Hindlimb muscle (tissue), 1 donor: ENCODE results near the gene FSD1L. TPM values are rescaled to one million over a fixed set of nuclear protein-coding genes. Genes with fewer than 3 reads are reported as not detected.

Experiments used
- DNase-seq: peaks from one replicate; pipeline ENCODE4 v3.0.0-alpha.2; 2013
- polyA plus RNA-seq: library from polyadenylated mRNA; unstranded; fragments of 120-200 nt; gene quantifications from one replicate; pipeline ENCODE4 v1.2.1, GENCODE V29; 2013; ENCODE audit not compliant: insufficient read length

FSD1L gene
- polyA plus RNA-seq, 1 donor: 18.1 TPM

GRCh38 chr9:105436783-105437182 is 11.1 kb upstream of the FSD1L start:
- no peak for DNase-seq

GRCh38 chr9:105437704-105438103 is 10.1 kb upstream of the FSD1L start:
- DNase-seq: no peak

- no peak for DNase-seq
These were observed 9.6 kb upstream of the FSD1L start for GRCh38 chr9:105438141-105438806.

GRCh38 chr9:105439428-105439827 is 8.4 kb upstream of the FSD1L start:
- no peak for DNase-seq

GRCh38 chr9:105441616-105442160 is 6.1 kb upstream of the FSD1L start:
- no peak for DNase-seq

- DNase-seq: no peak
These were observed 4.7 kb upstream of the FSD1L start for GRCh38 chr9:105443121-105443520.

- no peak for DNase-seq
These were observed 3.7 kb upstream of the FSD1L start for GRCh38 chr9:105444130-105444529.

- peak; percentile 29 for DNase-seq
These were observed 2.5 kb upstream of the FSD1L start for GRCh38 chr9:105445203-105445881.

- DNase-seq: no peak
These were observed 434 bp upstream of the FSD1L start for GRCh38 chr9:105447386-105447813.

- no peak for DNase-seq
These were observed 1.2 kb downstream of the FSD1L start for GRCh38 chr9:105449081-105449480.

GRCh38 chr9:105452185-105452584 is 4.4 kb downstream of the FSD1L start:
- no peak for DNase-seq

- DNase-seq: no peak
These were observed 8.1 kb downstream of the FSD1L start for GRCh38 chr9:105455836-105456475.

GRCh38 chr9:105457560-105458294 is 9.9 kb downstream of the FSD1L start:
- DNase-seq: no peak

GRCh38 chr9:105458404-105458803 is 10.6 kb downstream of the FSD1L start:
- DNase-seq: no peak

- no peak for DNase-seq
These were observed 11.5 kb downstream of the FSD1L start for GRCh38 chr9:105459336-105459735.

GRCh38 chr9:105466898-105467455 is 19.1 kb downstream of the FSD1L start:
- DNase-seq: no peak

GRCh38 chr9:105468875-105469274 is 21.0 kb downstream of the FSD1L start:
- DNase-seq: no peak

- DNase-seq: no peak
These were observed 25.4 kb downstream of the FSD1L start for GRCh38 chr9:105473221-105473620.

- DNase-seq: no peak
These were observed 27.5 kb downstream of the FSD1L start for GRCh38 chr9:105475302-105475701.

- no peak for DNase-seq
These were observed 32.0 kb downstream of the FSD1L start for GRCh38 chr9:105479846-105480245.

GRCh38 chr9:105483618-105484017 is 35.8 kb downstream of the FSD1L start:
- DNase-seq: no peak

- no peak for DNase-seq
These were observed 36.4 kb downstream of the FSD1L start for GRCh38 chr9:105484226-105484625.

GRCh38 chr9:105485131-105485530 is 37.3 kb downstream of the FSD1L start:
- DNase-seq: no peak
